Fibroblast of mammary gland (primary cell): Measurements from ENCODE around the gene TBX10.
"Not testable (repeated sequence)": the region's sequence is repeated elsewhere in the genome, so short reads cannot be mapped to it uniquely, and the experiment has no call there.

Source experiments
- DNase-seq: peaks from one replicate; pipeline ENCODE4 v3.0.0-alpha.2; 2010; ENCODE audit warnings: low read depth
- H3K4me3 ChIP-seq: 2 replicates; pipeline ENCODE4 v1.5.1; 2011; ENCODE audit warnings: low read depth, mild to moderate bottlenecking, low read length, moderate library complexity; ENCODE audit not compliant: control insufficient read depth
- TF ChIP-seq, protein P1 (sequence below): conservative IDR thresholded peaks from 2 replicates; pipeline ENCODE4 v1.5.1; 2011; ENCODE audit warnings: low read depth, low read length, inconsistent platforms; ENCODE audit not compliant: control insufficient read depth, insufficient read depth

The TBX10 gene

DNA sequence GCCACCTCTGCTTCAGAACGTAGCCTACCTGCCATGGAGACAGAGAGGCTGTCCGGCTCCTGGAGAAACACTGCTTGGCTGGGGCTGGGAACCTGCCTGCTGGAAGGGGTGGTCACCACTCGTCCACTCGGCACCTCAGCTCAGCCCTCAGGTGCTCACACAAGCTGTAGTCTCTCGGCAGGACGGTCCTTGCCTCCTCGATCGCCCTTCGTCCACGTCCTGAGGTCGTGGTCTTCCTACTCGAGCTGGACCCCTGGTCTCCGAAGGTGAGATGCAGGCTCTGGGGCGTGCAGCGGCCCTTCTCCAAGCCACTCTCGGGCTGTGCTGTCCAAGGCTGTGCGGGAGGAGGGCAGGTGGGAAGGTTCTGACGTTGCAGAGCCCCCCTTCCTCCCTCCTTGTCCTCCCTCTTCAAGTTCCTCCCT lies at the start of gene TBX10:
Gene TBX10, minus strand, starts transcription at position 326 of the 422 bp plus-strand sequence. Its CDS starts 291 bp downstream, at position 35.
- DNase-seq: no peak
- TF ChIP-seq, protein P1, sequence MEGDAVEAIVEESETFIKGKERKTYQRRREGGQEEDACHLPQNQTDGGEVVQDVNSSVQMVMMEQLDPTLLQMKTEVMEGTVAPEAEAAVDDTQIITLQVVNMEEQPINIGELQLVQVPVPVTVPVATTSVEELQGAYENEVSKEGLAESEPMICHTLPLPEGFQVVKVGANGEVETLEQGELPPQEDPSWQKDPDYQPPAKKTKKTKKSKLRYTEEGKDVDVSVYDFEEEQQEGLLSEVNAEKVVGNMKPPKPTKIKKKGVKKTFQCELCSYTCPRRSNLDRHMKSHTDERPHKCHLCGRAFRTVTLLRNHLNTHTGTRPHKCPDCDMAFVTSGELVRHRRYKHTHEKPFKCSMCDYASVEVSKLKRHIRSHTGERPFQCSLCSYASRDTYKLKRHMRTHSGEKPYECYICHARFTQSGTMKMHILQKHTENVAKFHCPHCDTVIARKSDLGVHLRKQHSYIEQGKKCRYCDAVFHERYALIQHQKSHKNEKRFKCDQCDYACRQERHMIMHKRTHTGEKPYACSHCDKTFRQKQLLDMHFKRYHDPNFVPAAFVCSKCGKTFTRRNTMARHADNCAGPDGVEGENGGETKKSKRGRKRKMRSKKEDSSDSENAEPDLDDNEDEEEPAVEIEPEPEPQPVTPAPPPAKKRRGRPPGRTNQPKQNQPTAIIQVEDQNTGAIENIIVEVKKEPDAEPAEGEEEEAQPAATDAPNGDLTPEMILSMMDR: no peak

DNA sequence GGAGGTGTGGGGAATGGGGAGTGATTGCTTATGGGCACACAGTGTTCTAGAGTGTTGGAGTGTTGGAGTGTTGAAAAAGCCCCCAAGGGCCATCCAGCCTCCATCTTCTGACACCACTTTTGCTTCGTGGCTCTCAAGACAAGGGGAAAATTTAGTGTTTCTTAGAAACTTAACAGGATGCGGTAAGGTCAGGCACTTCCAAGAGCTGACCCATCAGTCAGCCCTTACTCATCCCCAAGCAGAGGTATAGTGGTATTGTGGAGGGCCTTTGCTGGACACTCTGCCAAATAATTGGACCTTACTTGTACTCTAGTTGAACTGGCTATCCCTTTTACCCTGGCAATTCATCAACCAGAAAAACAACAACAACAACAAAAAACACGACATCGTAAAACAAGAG lies 49.6 kb upstream of the TBX10 start:
- TF ChIP-seq, protein P1: no peak
- no peak for DNase-seq
- H3K4me3 ChIP-seq: no peak overlapping the region

More for the DNA sequence above, at the start of gene TBX10:
- no peak within 1 kb of the TSS for H3K4me3 ChIP-seq

DNA sequence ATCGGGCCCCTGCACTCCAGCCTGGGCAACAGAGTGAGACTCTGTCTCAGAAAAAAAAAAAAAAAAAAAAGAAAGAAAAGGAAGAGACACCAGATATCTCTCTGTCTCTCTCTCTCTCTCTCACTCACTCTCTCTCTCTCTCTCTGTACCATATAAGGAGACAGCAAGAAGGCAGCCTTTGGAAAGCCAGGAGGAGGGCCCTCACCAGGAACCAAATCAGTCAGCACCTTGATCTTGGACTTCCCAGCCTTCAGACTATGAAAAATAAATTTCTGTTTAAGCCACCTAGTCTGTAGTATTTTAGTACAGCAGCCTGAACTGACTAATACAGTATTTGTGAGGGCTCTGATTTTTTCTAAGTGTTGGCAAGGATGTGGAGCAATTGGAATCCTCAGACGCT lies 48.4 kb upstream of the TBX10 start:
- DNase-seq: no peak
- H3K4me3 ChIP-seq: no peak overlapping the region
- TF ChIP-seq, protein P1: no peak

DNA sequence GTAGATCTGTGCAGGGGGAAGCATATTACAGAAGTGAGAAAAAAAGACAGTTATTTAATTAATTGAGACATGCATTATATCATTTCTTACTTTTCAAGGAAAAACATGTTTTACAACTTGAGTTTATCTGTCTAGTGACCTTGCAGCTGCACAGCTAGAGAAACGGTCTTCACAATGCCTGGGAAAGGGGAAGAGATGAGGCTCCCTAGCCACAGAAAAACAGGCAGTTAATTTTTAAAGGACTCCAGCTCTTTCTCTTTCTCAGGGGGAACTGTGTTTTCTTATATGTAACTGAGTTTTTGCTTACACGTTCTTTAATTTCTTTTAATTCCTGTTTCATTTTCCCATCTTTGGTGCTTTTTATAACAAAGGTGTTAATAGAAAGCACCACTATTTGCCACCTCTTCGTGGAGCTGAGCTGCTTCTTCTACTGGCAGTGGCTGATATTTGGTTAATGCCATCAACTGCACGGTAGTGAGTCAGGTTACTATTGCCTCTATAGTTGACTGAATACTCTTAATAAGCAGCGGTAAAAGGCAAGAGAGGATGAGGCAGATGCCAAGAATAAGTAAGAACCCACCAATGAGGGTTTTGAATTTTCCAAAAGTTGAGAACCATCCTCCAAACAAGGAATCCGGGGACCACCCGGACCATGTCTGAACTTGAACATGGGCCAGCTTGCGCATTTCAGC lies 46.2 kb upstream of the TBX10 start:
- H3K4me3 ChIP-seq, DNase-seq: not testable (repeated sequence)

DNA sequence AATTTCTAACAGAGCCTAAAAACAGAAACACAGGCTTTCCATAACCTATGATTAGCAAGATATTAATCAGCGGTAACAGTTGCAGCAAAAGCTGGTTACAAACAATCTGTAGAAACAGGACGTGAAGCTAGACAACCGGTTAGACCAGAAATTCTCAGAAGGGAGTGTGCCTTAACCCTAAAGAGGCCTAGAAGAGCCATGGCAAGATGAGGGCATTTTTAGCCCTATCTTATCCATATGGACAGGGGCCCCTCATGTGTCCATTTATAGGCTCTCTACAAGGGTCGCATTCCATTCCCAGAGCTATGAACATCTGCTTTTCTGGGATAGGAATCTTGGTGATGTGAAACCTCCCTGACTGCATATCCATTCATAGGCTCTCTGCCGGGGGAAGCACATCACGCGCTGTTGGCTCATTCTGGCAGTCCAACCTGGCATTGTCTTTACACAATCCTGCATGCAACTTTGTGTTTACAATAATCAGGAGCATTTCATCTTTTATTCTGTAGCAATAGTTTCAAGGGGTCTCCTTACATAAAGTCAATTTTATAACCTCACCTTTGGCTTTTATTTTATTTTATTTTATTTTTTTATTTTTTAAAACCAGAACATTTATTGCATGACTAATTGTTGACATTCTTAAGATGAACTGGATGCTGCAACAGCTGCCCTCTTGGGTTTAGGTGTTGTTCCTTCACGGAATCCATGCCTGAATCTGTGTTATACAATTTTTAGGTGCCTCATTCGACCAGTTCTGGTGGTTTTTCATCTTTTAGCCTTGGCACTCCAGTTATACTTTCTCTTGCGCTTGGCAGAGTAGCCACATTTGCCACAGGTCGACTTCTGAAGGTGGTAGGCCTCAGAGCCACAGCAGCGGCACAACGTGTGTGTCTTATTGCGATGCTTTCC lies 42.8 kb upstream of the TBX10 start:
- not testable (repeated sequence) for DNase-seq, H3K4me3 ChIP-seq

DNA sequence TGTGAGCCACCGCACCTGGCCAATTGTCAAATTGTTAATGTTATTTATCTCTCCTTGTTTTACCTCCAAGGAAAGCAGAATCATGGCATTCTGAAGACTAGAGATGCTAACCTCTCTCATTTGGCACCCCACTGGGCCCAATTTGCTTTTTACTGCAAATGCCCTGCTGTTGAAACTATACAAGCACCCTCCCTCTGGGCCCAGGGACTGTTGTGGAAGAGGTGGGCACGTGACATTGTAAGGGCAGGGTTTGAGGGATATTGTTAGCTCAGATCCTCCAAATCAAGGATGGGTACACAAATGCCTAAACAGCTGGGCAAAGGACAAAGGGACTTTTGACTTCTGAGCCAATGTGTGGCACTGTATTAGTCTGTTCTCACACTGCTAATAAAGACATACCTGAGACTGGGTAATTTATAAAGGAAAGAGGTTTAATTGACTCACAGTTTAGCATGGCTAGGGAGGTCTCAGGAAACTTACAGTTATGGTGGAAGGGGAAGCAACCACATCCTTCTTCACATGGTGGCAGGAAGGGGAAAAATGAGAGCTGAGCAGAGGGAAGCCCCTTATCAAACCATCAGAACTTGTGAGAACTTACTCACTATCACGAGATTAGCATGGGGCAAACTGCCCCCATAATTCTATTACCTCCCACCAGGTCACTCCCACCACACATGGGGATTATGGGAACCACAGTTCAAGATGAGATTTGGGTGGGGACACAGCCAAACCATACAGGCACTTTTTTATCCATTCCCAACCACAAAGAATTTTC lies 41.3 kb upstream of the TBX10 start:
- TF ChIP-seq, protein P1: no peak
- DNase-seq: no peak
- no peak overlapping the region for H3K4me3 ChIP-seq

DNA sequence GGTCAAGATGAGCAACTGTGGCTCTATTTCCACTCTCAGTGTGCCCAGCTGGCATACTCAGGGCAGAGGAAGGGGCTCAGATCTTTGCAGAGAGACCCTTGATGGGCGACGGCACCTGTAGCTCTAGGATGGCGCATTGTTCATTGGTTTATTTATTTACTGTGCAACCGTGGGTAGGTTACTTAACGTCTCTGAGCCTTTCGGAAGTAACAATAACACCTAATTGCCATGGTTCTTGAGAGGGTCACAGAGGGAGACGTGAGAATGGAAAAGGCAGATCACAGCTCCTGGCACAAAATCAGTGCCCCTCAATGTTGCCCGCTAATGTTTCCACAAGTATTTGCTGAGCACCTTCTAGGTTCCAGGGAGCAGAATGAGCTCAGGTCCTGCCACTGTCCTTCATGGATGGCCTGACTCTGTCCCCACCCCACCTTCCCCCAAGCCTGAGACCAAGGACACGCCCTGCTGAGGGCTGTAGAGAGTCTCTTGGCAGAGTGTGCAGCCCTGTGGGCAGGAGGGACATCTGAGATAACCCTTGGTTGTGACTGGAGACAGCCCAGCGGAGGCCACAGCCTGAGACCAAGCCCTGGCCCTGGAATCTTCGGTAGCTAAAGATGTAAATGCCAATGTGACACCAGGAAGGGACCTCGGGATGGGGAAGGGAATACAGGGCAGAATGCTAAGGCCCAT lies 35.6 kb upstream of the TBX10 start:
- TF ChIP-seq, protein P1: no peak
- DNase-seq: no peak
- H3K4me3 ChIP-seq: no peak overlapping the region
